GM19193 (cell line): Measurements from ENCODE around the gene HOXD13.

Experiments
- POLR2A ChIP-seq: IDR thresholded peaks from 4 replicates; pipeline ENCODE4 v1.6.1; 2011; ENCODE audit not compliant: insufficient read depth, insufficient read length; ENCODE audit errors: extremely low read depth

HOXD13 gene

GRCh38 chr2:176076796-176077195, 15.7 kb upstream of the HOXD13 start:
- no peak for TF ChIP-seq POLR2A

GRCh38 chr2:176078541-176079284, 13.8 kb upstream of the HOXD13 start:
- TF ChIP-seq POLR2A: no peak

DNA sequence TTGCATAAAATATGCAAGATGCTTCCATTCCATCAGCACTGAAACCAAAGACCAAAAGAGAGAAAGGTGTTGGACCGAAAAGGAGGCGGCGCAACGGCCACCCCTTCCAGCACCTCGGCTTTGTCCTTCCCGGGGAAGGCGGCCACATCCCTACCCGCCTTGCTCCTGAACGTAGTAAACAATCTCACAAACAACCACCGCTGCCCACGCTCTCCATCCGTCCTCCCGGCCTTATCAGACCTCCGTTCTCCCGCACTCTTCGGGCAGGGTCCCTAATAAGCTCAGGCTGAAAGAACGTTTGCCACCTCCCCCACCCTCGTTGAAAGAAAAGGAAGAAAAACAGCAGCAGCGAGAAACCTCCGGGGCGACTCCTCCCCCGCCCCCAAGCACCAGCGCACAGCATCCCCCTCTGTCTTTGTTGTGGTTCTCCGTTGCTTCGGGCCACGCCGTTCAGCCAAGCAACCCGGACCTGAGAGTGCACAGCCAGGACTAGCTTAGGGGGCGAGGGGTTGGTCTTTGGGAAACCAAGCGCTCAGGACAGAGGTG, 13.2 kb upstream of the HOXD13 start:
- TF ChIP-seq POLR2A: no peak

DNA sequence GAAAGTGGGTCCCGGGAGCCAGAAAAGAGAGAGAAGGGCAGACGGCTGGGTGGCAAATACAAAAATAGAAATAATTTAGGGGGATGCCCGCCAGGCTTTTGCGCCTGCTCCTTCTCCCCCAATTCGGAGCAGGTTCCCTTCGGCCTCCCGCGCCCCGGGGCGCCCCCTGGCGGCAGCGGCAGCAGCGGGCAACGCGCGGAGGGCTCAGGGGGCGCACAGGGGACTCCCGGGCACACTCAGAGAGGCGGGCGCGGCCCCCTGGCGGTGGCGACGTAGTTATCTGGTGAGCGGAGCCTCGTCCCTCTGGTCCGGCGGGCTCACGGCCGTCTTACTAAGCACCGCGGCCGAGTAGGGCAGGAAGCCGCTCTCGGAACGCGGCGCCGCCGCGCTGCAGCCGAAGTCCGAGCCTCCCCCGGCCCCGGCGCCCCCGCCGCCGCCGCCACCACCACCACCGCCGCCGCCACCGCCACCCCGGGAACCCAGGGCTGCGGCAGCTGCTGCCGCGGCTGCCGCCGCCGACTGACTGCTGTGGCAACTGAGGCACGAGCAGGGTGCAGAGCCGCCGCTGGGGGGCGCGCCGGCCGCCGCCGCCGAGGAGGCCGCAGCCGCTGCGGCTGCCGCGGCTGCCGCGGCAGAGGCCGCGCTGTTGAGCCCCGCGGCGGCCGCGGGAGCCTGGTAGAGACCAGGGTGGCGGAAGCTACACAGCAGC, 12.5 kb upstream of the HOXD13 start:
- TF ChIP-seq POLR2A: no peak

DNA sequence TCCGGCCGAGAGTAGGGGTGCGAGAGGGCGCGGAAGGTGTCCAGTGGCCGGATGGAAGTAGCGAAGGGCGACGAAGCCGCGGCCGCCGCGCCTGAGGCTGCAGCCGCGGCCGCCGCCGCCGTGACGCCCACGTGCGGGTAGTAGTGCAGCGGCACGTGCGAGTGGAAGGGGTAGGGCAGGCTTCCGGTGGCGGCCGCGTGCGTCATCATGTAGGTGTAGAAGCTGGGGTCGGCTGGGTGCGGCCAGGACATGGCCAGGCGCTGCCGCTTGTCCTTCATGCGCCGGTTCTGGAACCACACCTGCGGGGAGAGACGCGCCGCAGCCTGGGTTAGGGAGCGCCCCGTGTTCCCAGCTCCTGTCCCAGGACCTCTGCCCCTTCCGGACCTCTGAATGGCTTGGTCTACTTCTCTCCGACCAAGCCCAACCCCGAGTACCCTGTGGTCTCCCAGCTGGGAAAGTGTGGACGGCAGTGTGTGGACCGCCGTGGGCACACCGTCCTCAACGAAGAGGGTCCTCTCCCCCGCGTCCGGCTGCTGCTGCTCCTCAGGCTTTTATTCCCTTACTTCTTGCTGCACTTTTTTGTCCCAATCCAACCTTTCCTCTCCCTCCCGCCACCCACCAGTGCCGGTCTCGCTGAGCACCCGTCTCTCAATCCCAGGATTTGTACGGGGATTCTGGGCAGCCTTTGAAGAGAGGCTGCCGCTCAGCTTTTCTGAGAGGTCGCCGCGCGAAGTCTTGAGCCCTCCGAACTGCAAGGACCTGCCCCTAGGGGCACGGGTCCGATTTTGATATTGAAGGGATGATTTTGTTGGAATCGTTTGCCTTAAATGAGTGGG, 11.8 kb upstream of the HOXD13 start:
- TF ChIP-seq POLR2A: no peak

GRCh38 chr2:176081376-176081836, 11.1 kb upstream of the HOXD13 start:
- no peak for TF ChIP-seq POLR2A

DNA sequence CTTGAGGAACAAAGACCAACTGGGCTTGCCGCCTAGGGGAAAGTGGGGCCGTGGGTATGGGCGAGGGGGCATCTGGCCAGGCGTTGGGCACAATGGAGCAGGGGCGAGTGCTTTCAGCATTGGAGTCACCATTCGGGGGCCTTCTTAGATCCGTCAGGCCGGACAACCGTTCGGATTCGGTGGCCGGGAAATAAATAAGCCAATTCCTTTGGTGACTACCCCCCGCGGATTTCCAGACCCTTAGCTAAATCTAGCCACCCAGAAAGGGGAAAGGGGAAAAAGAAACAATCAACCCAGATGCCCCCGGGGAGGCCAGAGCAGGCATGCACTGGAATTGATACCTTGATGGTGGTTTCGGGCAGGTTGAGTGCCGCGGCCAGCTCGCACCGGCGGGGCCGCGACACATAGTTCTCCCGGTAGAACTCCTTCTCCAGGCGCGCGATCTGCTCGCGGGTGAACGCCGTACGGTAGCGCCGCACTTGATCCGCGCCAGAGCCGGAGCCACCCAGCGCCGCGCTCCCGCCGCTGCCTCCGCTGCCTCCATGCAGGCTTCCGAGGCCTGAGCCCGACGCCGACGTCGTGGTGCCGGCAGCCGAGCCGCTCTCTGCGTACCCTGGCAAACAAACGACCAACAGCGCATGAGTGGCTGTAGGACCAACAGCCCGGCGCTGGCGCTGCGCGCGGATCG, 10.5 kb upstream of the HOXD13 start:
- no peak for TF ChIP-seq POLR2A

DNA sequence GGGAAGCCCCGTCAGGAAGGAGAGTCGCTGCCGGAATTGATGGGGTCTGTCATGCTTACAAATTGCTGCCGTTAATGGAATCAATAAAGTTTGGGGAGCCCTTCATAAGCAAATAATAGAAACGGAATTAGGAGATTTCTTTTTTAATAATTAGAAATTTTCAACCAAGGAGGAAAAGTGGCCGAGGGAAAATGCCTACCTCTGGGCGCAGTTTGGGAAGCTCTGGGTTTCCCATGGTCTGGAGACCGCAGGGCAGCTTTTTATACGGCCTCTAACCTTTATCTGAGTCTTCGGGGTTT, 10.0 kb upstream of the HOXD13 start:
- no peak for TF ChIP-seq POLR2A

- no peak for TF ChIP-seq POLR2A
These were observed 9.4 kb upstream of the HOXD13 start for GRCh38 chr2:176082824-176083751.

DNA sequence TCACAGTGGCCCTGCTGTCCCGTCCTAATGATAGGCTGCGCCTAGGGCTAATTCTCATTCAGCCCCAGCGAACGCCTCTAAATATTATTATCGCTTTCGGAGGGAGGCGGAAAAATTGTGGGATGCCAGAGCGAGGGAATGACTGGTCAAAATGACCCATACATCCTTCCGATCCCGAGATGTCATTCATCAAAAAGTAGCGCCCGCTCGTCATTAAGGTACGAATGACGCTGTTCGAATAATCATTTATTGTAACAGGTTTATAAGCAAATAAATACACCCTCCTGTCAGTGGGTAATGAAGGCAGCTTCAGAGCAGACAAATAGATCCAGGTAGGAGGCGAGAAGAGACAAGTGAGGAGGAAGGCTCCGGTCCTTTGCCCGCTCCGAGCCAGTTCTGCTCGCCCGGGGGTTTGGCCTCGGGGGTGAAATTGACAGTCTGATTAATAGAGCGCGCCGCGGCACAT, 8.7 kb upstream of the HOXD13 start, which contains the start of gene EVX2:
Gene EVX2, minus strand, starts transcription at position 167 of the 466 bp plus-strand sequence. CDS start 186 bp downstream, outside the sequence.
- no peak for TF ChIP-seq POLR2A

- TF ChIP-seq POLR2A: no peak
These were observed 7.9 kb upstream of the HOXD13 start for GRCh38 chr2:176084611-176085119.

DNA sequence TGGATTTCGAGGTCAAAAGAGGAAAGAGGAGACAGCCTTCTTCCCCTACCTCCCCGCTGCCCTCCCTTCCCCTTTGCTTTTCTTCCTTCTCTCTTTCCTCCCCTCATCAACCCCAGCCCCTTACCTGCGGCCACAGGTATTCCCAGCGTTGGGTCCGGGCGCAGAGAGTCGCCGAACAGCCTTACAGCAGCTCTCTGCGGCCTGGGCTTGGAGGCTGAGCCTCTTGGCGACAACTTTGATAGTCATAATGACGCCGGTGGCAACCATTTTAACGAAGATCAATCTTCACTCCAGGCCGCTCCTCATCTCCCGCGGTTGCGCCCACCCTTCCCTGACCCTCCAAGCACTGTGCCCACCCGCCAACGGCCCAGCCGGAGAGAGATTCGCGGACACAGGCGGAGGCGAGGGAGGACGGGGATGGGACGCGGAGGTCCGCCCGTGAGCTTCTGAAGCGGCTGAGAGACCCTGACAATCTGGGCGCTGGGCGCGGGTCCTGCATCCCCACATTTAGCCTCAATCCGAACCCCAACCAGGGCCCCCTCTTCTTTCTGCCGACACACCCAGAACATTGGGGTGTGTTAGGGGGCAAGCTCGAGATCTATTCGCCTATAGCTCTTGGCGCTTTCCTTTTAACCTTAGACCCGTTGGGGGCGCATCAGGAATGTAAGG, 7.3 kb upstream of the HOXD13 start:
- no peak for TF ChIP-seq POLR2A
